Stimulated activated CD4-positive, alpha-beta T cell treated with anti-CD3 and anti-CD28 coated beads, Interleukin-4, amount 100 ng/mL, for 4 hours (primary cell): Measurements from ENCODE around the gene PHKG2.
"Not testable (repeated sequence)": the region's sequence is repeated elsewhere in the genome, so short reads cannot be mapped to it uniquely, and the experiment has no call there.

Experiments used
- DNase-seq, 2 experiments: peaks; one replicate each; pipeline ENCODE4 v3.0.0-alpha.2; 2020

PHKG2 gene

GRCh38 chr16:30747799-30748633, at the start of gene PHKG2:
Gene PHKG2 (plus strand): TSS chr16:30748425. CDS start chr16:30748821, 396 bp downstream.
- DNase-seq, result peak; percentile 89 to 95

- peak; percentile 85 to 87 for DNase-seq
Observed at GRCh38 chr16:30698816-30699614, 49.2 kb upstream of the PHKG2 start, which contains the start of gene SRCAP. Gene SRCAP (plus strand): TSS chr16:30699171. CDS start chr16:30700825, 1,654 bp downstream.

- DNase-seq, result no peak
Observed at GRCh38 chr16:30699615-30700099, 48.6 kb upstream of the PHKG2 start.

- DNase-seq, result no peak
Observed at GRCh38 chr16:30700491-30700890, 47.7 kb upstream of the PHKG2 start.

- DNase-seq, result no peak
Observed at GRCh38 chr16:30700971-30701370, 47.3 kb upstream of the PHKG2 start.

GRCh38 chr16:30703071-30703470, 45.2 kb upstream of the PHKG2 start:
- DNase-seq, result not testable (repeated sequence)

- no peak for DNase-seq
Observed at GRCh38 chr16:30703971-30704370, 44.3 kb upstream of the PHKG2 start.

GRCh38 chr16:30706046-30706445, 42.2 kb upstream of the PHKG2 start:
- DNase-seq, result no peak

- no peak for DNase-seq
Observed at GRCh38 chr16:30710971-30711370, 37.3 kb upstream of the PHKG2 start.

- no peak for DNase-seq
Observed at GRCh38 chr16:30711712-30712111, 36.5 kb upstream of the PHKG2 start.

- DNase-seq, result peak in 1 of 2 experiments; percentile 46
Observed at GRCh38 chr16:30715750-30716445, 32.3 kb upstream of the PHKG2 start.

GRCh38 chr16:30720086-30720485, 28.1 kb upstream of the PHKG2 start:
- DNase-seq, result no peak

GRCh38 chr16:30720694-30721093, 27.5 kb upstream of the PHKG2 start:
- DNase-seq, result no peak

GRCh38 chr16:30721167-30721566, 27.1 kb upstream of the PHKG2 start:
- no peak for DNase-seq

- DNase-seq, result no peak
Observed at GRCh38 chr16:30721606-30722005, 26.6 kb upstream of the PHKG2 start.

- no peak for DNase-seq
Observed at GRCh38 chr16:30722443-30722842, 25.8 kb upstream of the PHKG2 start.

- DNase-seq, result no peak
Observed at GRCh38 chr16:30722916-30723315, 25.3 kb upstream of the PHKG2 start.

GRCh38 chr16:30723725-30724355, 24.4 kb upstream of the PHKG2 start:
- DNase-seq, result no peak

- no peak for DNase-seq
Observed at GRCh38 chr16:30724641-30725417, 23.4 kb upstream of the PHKG2 start.

GRCh38 chr16:30725418-30725792, 22.8 kb upstream of the PHKG2 start:
- DNase-seq, result no peak

GRCh38 chr16:30728321-30728720, 19.9 kb upstream of the PHKG2 start:
- DNase-seq, result no peak
